NCI-H82 treated with DMSO at 0.1 percent for 48 hours (cell line): ENCODE measurements around the gene CCL13.
"Not testable (repeated sequence)": the region's sequence is repeated elsewhere in the genome, so short reads cannot be mapped to it uniquely, and the experiment has no call there.

ENCODE experiments used
- DNase-seq: peaks from one replicate; lab custom pipeline; 2025; ENCODE audit not compliant: unreplicated experiment; lab: John Stamatoyannopoulos, UW

CCL13 gene

GRCh38 chr17:34356194-34356593, at the start of gene CCL13:
TSS of gene CCL13 (plus strand) at chr17:34356480. CDS start at chr17:34356527, 47 bp downstream.
- DNase-seq: no peak

GRCh38 chr17:34307110-34307509, 49.2 kb upstream of the CCL13 start:
- no peak for DNase-seq

GRCh38 chr17:34308371-34308770, 47.9 kb upstream of the CCL13 start:
- no peak for DNase-seq

- no peak for DNase-seq
These were observed 45.0 kb upstream of the CCL13 start for GRCh38 chr17:34311291-34311690.

GRCh38 chr17:34312080-34312479, 44.2 kb upstream of the CCL13 start:
- DNase-seq: no peak

- no peak for DNase-seq
These were observed 43.1 kb upstream of the CCL13 start for GRCh38 chr17:34313164-34313563.

GRCh38 chr17:34314279-34314678, 42.0 kb upstream of the CCL13 start:
- DNase-seq: no peak

GRCh38 chr17:34318474-34318873, 37.8 kb upstream of the CCL13 start:
- DNase-seq: no peak

GRCh38 chr17:34319039-34319483, 37.2 kb upstream of the CCL13 start, which contains the start of gene CCL8:
TSS of gene CCL8 (plus strand) at chr17:34319435. CDS start at chr17:34319502, 67 bp downstream.
- no peak for DNase-seq

- DNase-seq: no peak
These were observed 34.3 kb upstream of the CCL13 start for GRCh38 chr17:34321964-34322363.

- DNase-seq: not testable (repeated sequence)
These were observed 28.7 kb upstream of the CCL13 start for GRCh38 chr17:34327580-34327979.

- DNase-seq: no peak
These were observed 18.6 kb upstream of the CCL13 start for GRCh38 chr17:34337701-34338100.

GRCh38 chr17:34339138-34339770, 17.0 kb upstream of the CCL13 start:
- no peak for DNase-seq

- DNase-seq: no peak
These were observed 14.4 kb upstream of the CCL13 start for GRCh38 chr17:34341916-34342315.

GRCh38 chr17:34347063-34347462, 9.2 kb upstream of the CCL13 start:
- DNase-seq: no peak

GRCh38 chr17:34349751-34350150, 6.5 kb upstream of the CCL13 start:
- no peak for DNase-seq

- no peak for DNase-seq
These were observed 5.2 kb upstream of the CCL13 start for GRCh38 chr17:34351096-34351495.

GRCh38 chr17:34352191-34352590, 4.1 kb upstream of the CCL13 start:
- DNase-seq: no peak

- no peak for DNase-seq
These were observed 1.6 kb upstream of the CCL13 start for GRCh38 chr17:34354637-34355036.

GRCh38 chr17:34357398-34357797, 1.1 kb downstream of the CCL13 start:
- no peak for DNase-seq

GRCh38 chr17:34358631-34359030, 2.4 kb downstream of the CCL13 start:
- no peak for DNase-seq

GRCh38 chr17:34360601-34361270, 4.5 kb downstream of the CCL13 start:
- no peak for DNase-seq
